HG03565 (cell line): Measurements from ENCODE around the gene MYT1.
"Not testable (repeated sequence)": the region's sequence is repeated elsewhere in the genome, so short reads cannot be mapped to it uniquely, and the experiment has no call there.

Experiments
- ATAC-seq: cut with Tn5 transposase; IDR thresholded peaks from one replicate; pipeline ENCODE4 v1.9.1; 2021; ENCODE audit warnings: mild to moderate bottlenecking, moderate library complexity; ENCODE audit not compliant: unreplicated experiment

MYT1 gene

GRCh38 chr20:64228086-64228653 is 63.9 kb downstream of the MYT1 start:
- ATAC-seq, result no peak

GRCh38 chr20:64228751-64229506 is 64.7 kb downstream of the MYT1 start:
- no peak for ATAC-seq

GRCh38 chr20:64229507-64230061 is 65.3 kb downstream of the MYT1 start:
- ATAC-seq, result no peak

GRCh38 chr20:64230461-64231145 is 66.4 kb downstream of the MYT1 start:
- ATAC-seq, result no peak

- ATAC-seq, result no peak
Measured at GRCh38 chr20:64231621-64232550, 67.6 kb downstream of the MYT1 start.

GRCh38 chr20:64232794-64233193 is 68.5 kb downstream of the MYT1 start:
- no peak for ATAC-seq

- no peak for ATAC-seq
Measured at GRCh38 chr20:64233725-64234124, 69.5 kb downstream of the MYT1 start.

GRCh38 chr20:64234291-64234791 is 70.1 kb downstream of the MYT1 start:
- ATAC-seq, result no peak

GRCh38 chr20:64234921-64235565 is 70.8 kb downstream of the MYT1 start:
- ATAC-seq, result not testable (repeated sequence)

GRCh38 chr20:64236137-64237088 is 72.2 kb downstream of the MYT1 start:
- no peak for ATAC-seq

GRCh38 chr20:64237316-64237715 is 73.1 kb downstream of the MYT1 start:
- ATAC-seq, result no peak

- ATAC-seq, result no peak
Measured at GRCh38 chr20:64238115-64238825, 74.0 kb downstream of the MYT1 start.

- no peak for ATAC-seq
Measured at GRCh38 chr20:64238851-64239387, 74.7 kb downstream of the MYT1 start.

GRCh38 chr20:64239449-64240242 is 75.4 kb downstream of the MYT1 start:
- ATAC-seq, result no peak

- no peak for ATAC-seq
Measured at GRCh38 chr20:64240243-64241015, 76.2 kb downstream of the MYT1 start.

GRCh38 chr20:64241061-64241460 is 76.8 kb downstream of the MYT1 start:
- no peak for ATAC-seq
